LNCaP clone FGC (cell line): ENCODE results near the gene CRHR2.

Source experiments
- DNase-seq: peaks from one replicate; pipeline ENCODE4 v3.0.0-alpha.2; 2011; ENCODE audit warnings: low read depth
- H3K4me3 ChIP-seq: 2 replicates; pipeline ENCODE4 v1.5.1; 2011; ENCODE audit warnings: mild to moderate bottlenecking, low read depth, low read length, control low read depth
- CTCF ChIP-seq: IDR thresholded peaks from 2 replicates; pipeline ENCODE4 v1.5.1; 2012; ENCODE audit warnings: mild to moderate bottlenecking; ENCODE audit not compliant: control insufficient read depth, insufficient read depth; ENCODE audit errors: extremely low read depth

The CRHR2 gene

GRCh38 chr7:30657131-30657530 lies 25.1 kb downstream of the CRHR2 start:
- no peak overlapping the region for H3K4me3 ChIP-seq
- no peak for DNase-seq
- no peak for TF ChIP-seq CTCF

GRCh38 chr7:30656006-30656957 lies 26.0 kb downstream of the CRHR2 start:
- no peak for TF ChIP-seq CTCF
- H3K4me3 ChIP-seq, result no peak overlapping the region
- no peak for DNase-seq

- no peak overlapping the region for H3K4me3 ChIP-seq
- no peak for DNase-seq
- no peak for TF ChIP-seq CTCF
Observed at GRCh38 chr7:30655096-30655970, 26.9 kb downstream of the CRHR2 start.

GRCh38 chr7:30654296-30655090 lies 27.8 kb downstream of the CRHR2 start:
- no peak overlapping the region for H3K4me3 ChIP-seq
- no peak for DNase-seq
- no peak for TF ChIP-seq CTCF

GRCh38 chr7:30652698-30653641 lies 29.3 kb downstream of the CRHR2 start:
- DNase-seq, result no peak
- H3K4me3 ChIP-seq, result no peak overlapping the region
- no peak for TF ChIP-seq CTCF
